Measurements from ENCODE around the gene SYNGR1.

SYNGR1 gene

GRCh38 chr22:39317084-39317774 is 32.6 kb upstream of the SYNGR1 start:
- TF ChIP-seq EZH2phosphoT487 (IDR thresholded peaks at IDR 0.05; ENCODE audit: low read depth): no peak
- TF ChIP-seq, protein P1, sequence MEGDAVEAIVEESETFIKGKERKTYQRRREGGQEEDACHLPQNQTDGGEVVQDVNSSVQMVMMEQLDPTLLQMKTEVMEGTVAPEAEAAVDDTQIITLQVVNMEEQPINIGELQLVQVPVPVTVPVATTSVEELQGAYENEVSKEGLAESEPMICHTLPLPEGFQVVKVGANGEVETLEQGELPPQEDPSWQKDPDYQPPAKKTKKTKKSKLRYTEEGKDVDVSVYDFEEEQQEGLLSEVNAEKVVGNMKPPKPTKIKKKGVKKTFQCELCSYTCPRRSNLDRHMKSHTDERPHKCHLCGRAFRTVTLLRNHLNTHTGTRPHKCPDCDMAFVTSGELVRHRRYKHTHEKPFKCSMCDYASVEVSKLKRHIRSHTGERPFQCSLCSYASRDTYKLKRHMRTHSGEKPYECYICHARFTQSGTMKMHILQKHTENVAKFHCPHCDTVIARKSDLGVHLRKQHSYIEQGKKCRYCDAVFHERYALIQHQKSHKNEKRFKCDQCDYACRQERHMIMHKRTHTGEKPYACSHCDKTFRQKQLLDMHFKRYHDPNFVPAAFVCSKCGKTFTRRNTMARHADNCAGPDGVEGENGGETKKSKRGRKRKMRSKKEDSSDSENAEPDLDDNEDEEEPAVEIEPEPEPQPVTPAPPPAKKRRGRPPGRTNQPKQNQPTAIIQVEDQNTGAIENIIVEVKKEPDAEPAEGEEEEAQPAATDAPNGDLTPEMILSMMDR (IDR thresholded peaks at IDR 0.05; ENCODE audit: low read depth, low read length): no peak
- Histone ChIP-seq H3K4me2 (ENCODE audit: low read length) (peak overlapping the region; percentile 86), H3K27me3 (ENCODE audit: low read depth, low read length) (no peaks in the 10 kb centered on the region), H2AFZ (ENCODE audit: low read depth, low read length) (no peak overlapping the region), H3K27ac (ENCODE audit: low read length) (peak overlapping the region; percentile 80), H3K4me1 (ENCODE audit: low read length) (peaks cover 29% of the 10 kb centered on the region), H3K9ac (ENCODE audit: low read length) (peak overlapping the region; percentile 99), H3K36me3 (replicated peaks; ENCODE audit: low read depth, low read length) (peaks cover 68% of the 10 kb centered on the region), H3K79me2 (ENCODE audit: low read length) (peaks cover 62% of the 10 kb centered on the region), H3K4me3 (ENCODE audit: low read length) (peak overlapping the region; percentile 94), H4K20me1 (ENCODE audit: insufficient read depth, low read length) (peaks cover 67% of the 10 kb centered on the region), H3K9me3 (ENCODE audit: insufficient read depth, low read length) (no peaks in the 10 kb centered on the region)

- Histone ChIP-seq H3K36me3 (replicated peaks; ENCODE audit: low read depth, low read length) (peaks cover 61% of the 10 kb centered on the region), H3K27me3 (ENCODE audit: low read depth, low read length) (no peaks in the 10 kb centered on the region), H3K4me2 (ENCODE audit: low read length) (peak overlapping the region; percentile 86), H3K79me2 (ENCODE audit: low read length) (peaks cover 62% of the 10 kb centered on the region), H3K27ac (ENCODE audit: low read length) (peak overlapping the region; percentile 80), H2AFZ (ENCODE audit: low read depth, low read length) (no peak overlapping the region), H3K4me1 (ENCODE audit: low read length) (peaks cover 29% of the 10 kb centered on the region), H3K4me3 (ENCODE audit: low read length) (peak overlapping the region; percentile 94), H4K20me1 (ENCODE audit: insufficient read depth, low read length) (peaks cover 60% of the 10 kb centered on the region), H3K9ac (ENCODE audit: low read length) (peak overlapping the region; percentile 99), H3K9me3 (ENCODE audit: insufficient read depth, low read length) (no peaks in the 10 kb centered on the region)
- TF ChIP-seq, protein P1 (IDR thresholded peaks at IDR 0.05; ENCODE audit: low read depth, low read length): no peak
- no peak for TF ChIP-seq EZH2phosphoT487 (IDR thresholded peaks at IDR 0.05; ENCODE audit: low read depth)
Observed at GRCh38 chr22:39317775-39318506, 31.9 kb upstream of the SYNGR1 start.

GRCh38 chr22:39318507-39319283 is 31.1 kb upstream of the SYNGR1 start:
- H3K36me3 ChIP-seq (replicated peaks; ENCODE audit: low read depth, low read length): peaks cover 53% of the 10 kb centered on the region

More at GRCh38 chr22:39318507-39319283, 31.1 kb upstream of the SYNGR1 start:
- Histone ChIP-seq H3K4me3 (ENCODE audit: low read length) (peak overlapping the region; percentile 94), H2AFZ (ENCODE audit: low read depth, low read length) (no peak overlapping the region), H4K20me1 (ENCODE audit: insufficient read depth, low read length) (peaks cover 52% of the 10 kb centered on the region), H3K9ac (ENCODE audit: low read length) (peak overlapping the region; percentile 99), H3K4me2 (ENCODE audit: low read length) (peak overlapping the region; percentile 86), H3K4me1 (ENCODE audit: low read length) (peaks cover 29% of the 10 kb centered on the region), H3K27ac (ENCODE audit: low read length) (peak overlapping the region; percentile 80), H3K79me2 (ENCODE audit: low read length) (peaks cover 59% of the 10 kb centered on the region), H3K9me3 (ENCODE audit: insufficient read depth, low read length) (no peaks in the 10 kb centered on the region), H3K27me3 (ENCODE audit: low read depth, low read length) (no peaks in the 10 kb centered on the region)
- TF ChIP-seq EZH2phosphoT487 (IDR thresholded peaks at IDR 0.05; ENCODE audit: low read depth): no peak
- TF ChIP-seq, protein P1 (IDR thresholded peaks at IDR 0.05; ENCODE audit: low read depth, low read length): no peak

All from OCI-LY3 (cell line).